Measurements from ENCODE around the gene ACBD6. TPM values are rescaled to one million over a fixed set of nuclear protein-coding genes. Genes with fewer than 3 reads are reported as not detected.

ACBD6 gene
- total and polyA plus RNA-seq, 4 donors = 8.3 to 17.3 (median 14.0) TPM

DNA sequence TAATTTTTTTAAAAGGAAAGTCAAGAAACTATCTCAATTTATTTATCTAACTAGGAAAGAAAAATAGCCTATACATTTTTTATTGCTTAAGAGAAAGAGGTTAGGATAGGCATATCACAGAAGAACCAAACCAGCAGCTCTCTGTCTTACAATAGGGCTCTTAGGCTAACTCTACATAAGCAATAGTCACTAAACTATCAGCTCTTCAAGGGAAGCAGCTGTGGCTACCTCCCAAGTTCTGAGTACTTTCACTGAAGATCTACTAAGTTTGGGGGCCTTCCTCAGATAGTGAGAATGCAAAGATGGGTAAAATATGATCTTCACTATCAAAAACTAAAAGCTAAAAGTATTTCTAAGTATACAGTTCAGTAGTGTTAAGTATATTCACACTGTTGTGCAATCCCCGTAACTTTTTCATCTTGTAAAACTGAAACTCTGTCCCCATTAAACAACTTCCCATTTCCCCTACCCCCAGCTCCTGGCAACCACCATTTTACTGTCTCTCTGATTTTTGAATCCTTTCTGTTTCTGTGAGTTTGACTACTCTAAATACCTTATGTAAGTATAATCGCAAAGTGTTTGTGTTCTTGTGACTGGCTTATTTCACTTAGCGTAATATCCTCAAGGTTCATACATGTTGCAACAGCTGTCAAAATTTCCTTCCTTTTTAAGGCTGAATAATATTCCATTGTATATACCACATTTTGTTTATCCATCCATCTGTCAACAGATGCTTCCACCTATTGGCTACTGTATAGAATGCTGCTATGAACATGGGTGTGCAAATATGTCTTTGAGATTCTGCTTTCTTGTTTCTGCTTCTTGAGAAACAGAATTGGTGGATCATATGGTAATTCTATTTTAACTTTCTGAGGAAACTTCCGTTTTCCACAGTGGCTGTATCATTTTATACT is 73.3 kb downstream of the ACBD6 start (continued):
- TF ChIP-seq, protein P1, sequence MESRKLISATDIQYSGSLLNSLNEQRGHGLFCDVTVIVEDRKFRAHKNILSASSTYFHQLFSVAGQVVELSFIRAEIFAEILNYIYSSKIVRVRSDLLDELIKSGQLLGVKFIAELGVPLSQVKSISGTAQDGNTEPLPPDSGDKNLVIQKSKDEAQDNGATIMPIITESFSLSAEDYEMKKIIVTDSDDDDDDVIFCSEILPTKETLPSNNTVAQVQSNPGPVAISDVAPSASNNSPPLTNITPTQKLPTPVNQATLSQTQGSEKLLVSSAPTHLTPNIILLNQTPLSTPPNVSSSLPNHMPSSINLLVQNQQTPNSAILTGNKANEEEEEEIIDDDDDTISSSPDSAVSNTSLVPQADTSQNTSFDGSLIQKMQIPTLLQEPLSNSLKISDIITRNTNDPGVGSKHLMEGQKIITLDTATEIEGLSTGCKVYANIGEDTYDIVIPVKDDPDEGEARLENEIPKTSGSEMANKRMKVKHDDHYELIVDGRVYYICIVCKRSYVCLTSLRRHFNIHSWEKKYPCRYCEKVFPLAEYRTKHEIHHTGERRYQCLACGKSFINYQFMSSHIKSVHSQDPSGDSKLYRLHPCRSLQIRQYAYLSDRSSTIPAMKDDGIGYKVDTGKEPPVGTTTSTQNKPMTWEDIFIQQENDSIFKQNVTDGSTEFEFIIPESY (IDR thresholded peaks at IDR 0.05) = no peak
- TF ChIP-seq RXRA (IDR thresholded peaks at IDR 0.05) = no peak

DNA sequence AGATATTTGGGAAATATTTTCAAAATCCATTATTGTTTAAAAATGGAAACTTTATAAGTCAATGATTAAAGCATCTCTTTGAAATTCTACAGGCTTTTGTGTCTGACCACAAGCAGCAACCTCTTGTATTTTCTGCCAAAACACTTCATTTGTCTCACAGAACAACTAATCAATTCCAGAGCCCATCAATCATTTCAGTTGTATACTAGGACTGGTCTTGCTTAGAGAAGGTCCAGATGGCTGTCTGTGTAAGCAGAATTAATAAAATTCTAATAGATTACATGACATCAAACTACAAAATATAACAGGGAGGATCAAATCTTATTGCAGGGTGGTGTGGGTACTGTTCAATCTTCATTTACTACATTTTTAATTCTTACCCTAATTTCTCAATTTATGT is 76.4 kb downstream of the ACBD6 start:
- Histone ChIP-seq H3K27ac (ENCODE audit: low read depth in 1 of 2, low read length in 2 of 2) (no peak overlapping the region), H3K9ac (ENCODE audit: low read depth in 1 of 2, low read length in 2 of 2) (no peak overlapping the region), H3K9me3 (ENCODE audit: control insufficient read depth in 4 of 4, low read length in 3 of 4) (no peaks in the 10 kb centered on the region), H3K4me1 (ENCODE audit: control insufficient read depth in 4 of 4, insufficient read depth in 4 of 4, low read length in 3 of 4) (peaks cover 0 to 1% (median 0%) of the 10 kb centered on the region in 4 donors), H3K27me3 (ENCODE audit: control insufficient read depth in 4 of 4, insufficient read depth in 4 of 4, low read length in 3 of 4) (no peaks in the 10 kb centered on the region), H3K36me3 (ENCODE audit: control insufficient read depth in 4 of 4, insufficient read depth in 3 of 4, low read depth in 1 of 4, low read length in 3 of 4) (no peaks in the 10 kb centered on the region), H3K4me3 (ENCODE audit: low read depth in 1 of 3, low read length in 3 of 3) (no peak overlapping the region)
- TF ChIP-seq, protein P2, sequence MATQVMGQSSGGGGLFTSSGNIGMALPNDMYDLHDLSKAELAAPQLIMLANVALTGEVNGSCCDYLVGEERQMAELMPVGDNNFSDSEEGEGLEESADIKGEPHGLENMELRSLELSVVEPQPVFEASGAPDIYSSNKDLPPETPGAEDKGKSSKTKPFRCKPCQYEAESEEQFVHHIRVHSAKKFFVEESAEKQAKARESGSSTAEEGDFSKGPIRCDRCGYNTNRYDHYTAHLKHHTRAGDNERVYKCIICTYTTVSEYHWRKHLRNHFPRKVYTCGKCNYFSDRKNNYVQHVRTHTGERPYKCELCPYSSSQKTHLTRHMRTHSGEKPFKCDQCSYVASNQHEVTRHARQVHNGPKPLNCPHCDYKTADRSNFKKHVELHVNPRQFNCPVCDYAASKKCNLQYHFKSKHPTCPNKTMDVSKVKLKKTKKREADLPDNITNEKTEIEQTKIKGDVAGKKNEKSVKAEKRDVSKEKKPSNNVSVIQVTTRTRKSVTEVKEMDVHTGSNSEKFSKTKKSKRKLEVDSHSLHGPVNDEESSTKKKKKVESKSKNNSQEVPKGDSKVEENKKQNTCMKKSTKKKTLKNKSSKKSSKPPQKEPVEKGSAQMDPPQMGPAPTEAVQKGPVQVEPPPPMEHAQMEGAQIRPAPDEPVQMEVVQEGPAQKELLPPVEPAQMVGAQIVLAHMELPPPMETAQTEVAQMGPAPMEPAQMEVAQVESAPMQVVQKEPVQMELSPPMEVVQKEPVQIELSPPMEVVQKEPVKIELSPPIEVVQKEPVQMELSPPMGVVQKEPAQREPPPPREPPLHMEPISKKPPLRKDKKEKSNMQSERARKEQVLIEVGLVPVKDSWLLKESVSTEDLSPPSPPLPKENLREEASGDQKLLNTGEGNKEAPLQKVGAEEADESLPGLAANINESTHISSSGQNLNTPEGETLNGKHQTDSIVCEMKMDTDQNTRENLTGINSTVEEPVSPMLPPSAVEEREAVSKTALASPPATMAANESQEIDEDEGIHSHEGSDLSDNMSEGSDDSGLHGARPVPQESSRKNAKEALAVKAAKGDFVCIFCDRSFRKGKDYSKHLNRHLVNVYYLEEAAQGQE (IDR thresholded peaks at IDR 0.05) = no peak
- TF ChIP-seq FOXA1 (IDR thresholded peaks at IDR 0.05) = no peak
- no peak for TF ChIP-seq RXRA (IDR thresholded peaks at IDR 0.05)
- no peak for TF ChIP-seq EGR1 (IDR thresholded peaks at IDR 0.05; ENCODE audit: low read depth in 2 of 2)
- no peak for TF ChIP-seq NR2F2 (IDR thresholded peaks at IDR 0.05)
- no peak for DNase-seq (ENCODE audit: low spot score)

DNA sequence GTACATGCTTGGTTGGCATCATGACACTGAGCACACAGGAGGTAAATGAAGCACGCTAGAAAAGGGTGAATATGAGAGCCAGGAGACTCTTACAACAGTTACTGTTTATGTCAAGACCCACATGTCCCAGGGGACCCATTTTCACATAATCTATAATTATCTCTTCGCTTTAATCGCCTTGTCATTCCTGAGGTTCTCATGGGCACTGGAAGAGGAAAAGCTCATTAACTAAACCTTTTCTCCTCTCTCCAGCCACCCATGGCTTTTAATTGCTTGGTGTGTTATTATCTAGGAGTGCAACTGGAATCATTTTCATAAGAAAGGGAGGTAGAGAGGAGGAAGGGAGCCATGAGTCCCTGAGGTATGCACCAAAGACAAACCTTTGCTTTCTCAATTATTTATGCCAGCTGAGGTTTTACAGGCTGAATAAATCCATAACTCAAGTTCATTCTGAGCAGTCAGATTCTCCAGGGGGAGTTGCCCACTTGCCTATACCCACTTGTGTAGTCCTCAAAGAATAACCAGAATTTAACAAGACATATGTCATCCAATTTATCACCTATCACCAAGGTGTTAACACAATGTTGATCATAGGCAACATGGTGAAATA is 77.4 kb downstream of the ACBD6 start:
- DNase-seq (ENCODE audit: low spot score) = no peak
- Histone ChIP-seq H3K4me1 (ENCODE audit: control insufficient read depth in 4 of 4, insufficient read depth in 4 of 4, low read length in 3 of 4) (no peaks in the 10 kb centered on the region), H3K36me3 (ENCODE audit: control insufficient read depth in 4 of 4, insufficient read depth in 3 of 4, low read depth in 1 of 4, low read length in 3 of 4) (no peaks in the 10 kb centered on the region), H3K27ac (ENCODE audit: low read depth in 1 of 2, low read length in 2 of 2) (no peak overlapping the region), H3K4me3 (ENCODE audit: low read depth in 1 of 3, low read length in 3 of 3) (no peak overlapping the region), H3K9me3 (ENCODE audit: control insufficient read depth in 4 of 4, low read length in 3 of 4) (no peaks in the 10 kb centered on the region), H3K9ac (ENCODE audit: low read depth in 1 of 2, low read length in 2 of 2) (no peak overlapping the region), H3K27me3 (ENCODE audit: control insufficient read depth in 4 of 4, insufficient read depth in 4 of 4, low read length in 3 of 4) (no peaks in the 10 kb centered on the region)
- WGBS = 95% methylated on average over 3 of the region's 3 CpGs
- TF ChIP-seq EGR1 (IDR thresholded peaks at IDR 0.05; ENCODE audit: low read depth in 2 of 2) = no peak
- no peak for TF ChIP-seq JUND (IDR thresholded peaks at IDR 0.05)

DNA sequence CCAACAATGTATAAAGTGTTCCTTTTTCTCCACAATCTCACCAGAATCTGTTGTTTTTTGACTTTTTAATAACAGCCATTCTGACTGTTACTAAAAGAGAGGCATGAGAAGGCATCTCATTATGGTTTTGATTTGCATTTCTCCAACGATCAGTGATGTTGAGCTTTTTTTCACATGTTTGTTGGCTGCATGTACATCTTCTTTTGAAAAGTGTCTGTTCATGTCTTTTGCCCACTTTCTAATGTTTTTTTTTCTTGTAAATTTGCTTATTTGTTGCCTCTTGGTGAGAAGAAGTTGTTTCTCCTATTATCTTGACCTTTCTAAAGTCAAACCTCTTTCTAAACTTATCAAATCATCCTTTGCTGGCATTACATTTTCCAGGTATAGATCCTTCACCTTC is 80.8 kb downstream of the ACBD6 start:
- Histone ChIP-seq H3K9me3 (ENCODE audit: control insufficient read depth in 4 of 4, low read length in 3 of 4) (no peaks in the 10 kb centered on the region), H3K4me1 (ENCODE audit: control insufficient read depth in 4 of 4, insufficient read depth in 4 of 4, low read length in 3 of 4) (no peaks in the 10 kb centered on the region), H3K27me3 (ENCODE audit: control insufficient read depth in 4 of 4, insufficient read depth in 4 of 4, low read length in 3 of 4) (no peaks in the 10 kb centered on the region), H3K27ac (ENCODE audit: low read depth in 1 of 2, low read length in 2 of 2) (no peak overlapping the region), H3K36me3 (ENCODE audit: control insufficient read depth in 4 of 4, insufficient read depth in 3 of 4, low read depth in 1 of 4, low read length in 3 of 4) (no peaks in the 10 kb centered on the region), H3K4me3 (ENCODE audit: low read depth in 1 of 3, low read length in 3 of 3) (no peak overlapping the region), H3K9ac (ENCODE audit: low read depth in 1 of 2, low read length in 2 of 2) (no peak overlapping the region)
- WGBS = 99% methylated on average over 1 of the region's 1 CpG
- DNase-seq (ENCODE audit: low spot score) = no peak
- no peak for TF ChIP-seq FOXA2 (IDR thresholded peaks at IDR 0.05)
- TF ChIP-seq, protein P3, sequence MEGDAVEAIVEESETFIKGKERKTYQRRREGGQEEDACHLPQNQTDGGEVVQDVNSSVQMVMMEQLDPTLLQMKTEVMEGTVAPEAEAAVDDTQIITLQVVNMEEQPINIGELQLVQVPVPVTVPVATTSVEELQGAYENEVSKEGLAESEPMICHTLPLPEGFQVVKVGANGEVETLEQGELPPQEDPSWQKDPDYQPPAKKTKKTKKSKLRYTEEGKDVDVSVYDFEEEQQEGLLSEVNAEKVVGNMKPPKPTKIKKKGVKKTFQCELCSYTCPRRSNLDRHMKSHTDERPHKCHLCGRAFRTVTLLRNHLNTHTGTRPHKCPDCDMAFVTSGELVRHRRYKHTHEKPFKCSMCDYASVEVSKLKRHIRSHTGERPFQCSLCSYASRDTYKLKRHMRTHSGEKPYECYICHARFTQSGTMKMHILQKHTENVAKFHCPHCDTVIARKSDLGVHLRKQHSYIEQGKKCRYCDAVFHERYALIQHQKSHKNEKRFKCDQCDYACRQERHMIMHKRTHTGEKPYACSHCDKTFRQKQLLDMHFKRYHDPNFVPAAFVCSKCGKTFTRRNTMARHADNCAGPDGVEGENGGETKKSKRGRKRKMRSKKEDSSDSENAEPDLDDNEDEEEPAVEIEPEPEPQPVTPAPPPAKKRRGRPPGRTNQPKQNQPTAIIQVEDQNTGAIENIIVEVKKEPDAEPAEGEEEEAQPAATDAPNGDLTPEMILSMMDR (IDR thresholded peaks at IDR 0.05; ENCODE audit: low read depth, low read length, missing input control) = no peak
- no peak for TF ChIP-seq NR2F2 (IDR thresholded peaks at IDR 0.05)
- no peak for TF ChIP-seq EGR1 (IDR thresholded peaks at IDR 0.05; ENCODE audit: low read depth in 2 of 2)
- TF ChIP-seq FOXA1 (IDR thresholded peaks at IDR 0.05) = no peak
- no peak for TF ChIP-seq SP1 (IDR thresholded peaks at IDR 0.05)
- no peak for TF ChIP-seq HNF4A (conservative IDR thresholded peaks at IDR 0.05)
- TF ChIP-seq, protein P4, sequence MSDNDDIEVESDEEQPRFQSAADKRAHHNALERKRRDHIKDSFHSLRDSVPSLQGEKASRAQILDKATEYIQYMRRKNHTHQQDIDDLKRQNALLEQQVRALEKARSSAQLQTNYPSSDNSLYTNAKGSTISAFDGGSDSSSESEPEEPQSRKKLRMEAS (IDR thresholded peaks at IDR 0.05) = no peak
- no peak for TF ChIP-seq TAF1 (conservative IDR thresholded peaks at IDR 0.05)
- TF ChIP-seq, protein P5, sequence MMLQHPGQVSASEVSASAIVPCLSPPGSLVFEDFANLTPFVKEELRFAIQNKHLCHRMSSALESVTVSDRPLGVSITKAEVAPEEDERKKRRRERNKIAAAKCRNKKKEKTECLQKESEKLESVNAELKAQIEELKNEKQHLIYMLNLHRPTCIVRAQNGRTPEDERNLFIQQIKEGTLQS (IDR thresholded peaks at IDR 0.05) = no peak
- TF ChIP-seq JUND (IDR thresholded peaks at IDR 0.05) = no peak
- TF ChIP-seq HNF4G (IDR thresholded peaks at IDR 0.05) = no peak

Data from liver (tissue), 9 donors.